Head of caudate nucleus (tissue), 42 donors: ENCODE measurements around the gene C2CD2.
A peak's percentile ranks its signal among the peaks of the same experiment; 100 is the strongest.

Experiments
- DNase-seq, 42 donors: peaks; one replicate each; pipeline versions ENCODE4 v3.0.0 to v3.0.0-alpha.2; 2020 to 2021; ENCODE audit warnings: mixed read lengths in 7 of 42
- intact Hi-C: fragments of 100-400 bp; cut with DNase I; formaldehyde crosslinking; loops from one replicate; pipeline ENCODE4 v1.15.0; 2022

C2CD2 gene

DNA sequence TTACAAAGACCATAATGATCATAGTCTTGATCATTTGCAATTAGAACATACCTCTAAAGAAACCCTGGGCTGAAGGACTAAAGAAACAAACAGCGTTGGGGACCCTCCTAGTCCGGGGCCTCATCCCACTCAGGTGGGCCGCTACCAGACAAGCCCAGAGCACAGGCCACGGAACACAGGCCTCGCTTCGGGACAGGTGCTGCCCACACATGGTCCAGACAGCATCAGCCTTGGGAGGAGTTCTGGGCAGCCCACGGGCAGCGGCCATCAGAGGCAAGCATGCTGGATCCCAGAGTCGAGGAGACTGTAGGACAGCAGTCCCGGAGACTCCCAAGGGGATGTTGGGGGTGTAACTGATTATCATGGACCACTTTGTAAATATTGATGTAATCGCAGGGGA is 4.9 kb downstream of the C2CD2 start:
- DNase-seq: no peak
- intact Hi-C loops: loop anchor here (5.0 kb wide), 1 partner anchor 72 kb away; the partner anchor contains the start of gene PRDM15

DNA sequence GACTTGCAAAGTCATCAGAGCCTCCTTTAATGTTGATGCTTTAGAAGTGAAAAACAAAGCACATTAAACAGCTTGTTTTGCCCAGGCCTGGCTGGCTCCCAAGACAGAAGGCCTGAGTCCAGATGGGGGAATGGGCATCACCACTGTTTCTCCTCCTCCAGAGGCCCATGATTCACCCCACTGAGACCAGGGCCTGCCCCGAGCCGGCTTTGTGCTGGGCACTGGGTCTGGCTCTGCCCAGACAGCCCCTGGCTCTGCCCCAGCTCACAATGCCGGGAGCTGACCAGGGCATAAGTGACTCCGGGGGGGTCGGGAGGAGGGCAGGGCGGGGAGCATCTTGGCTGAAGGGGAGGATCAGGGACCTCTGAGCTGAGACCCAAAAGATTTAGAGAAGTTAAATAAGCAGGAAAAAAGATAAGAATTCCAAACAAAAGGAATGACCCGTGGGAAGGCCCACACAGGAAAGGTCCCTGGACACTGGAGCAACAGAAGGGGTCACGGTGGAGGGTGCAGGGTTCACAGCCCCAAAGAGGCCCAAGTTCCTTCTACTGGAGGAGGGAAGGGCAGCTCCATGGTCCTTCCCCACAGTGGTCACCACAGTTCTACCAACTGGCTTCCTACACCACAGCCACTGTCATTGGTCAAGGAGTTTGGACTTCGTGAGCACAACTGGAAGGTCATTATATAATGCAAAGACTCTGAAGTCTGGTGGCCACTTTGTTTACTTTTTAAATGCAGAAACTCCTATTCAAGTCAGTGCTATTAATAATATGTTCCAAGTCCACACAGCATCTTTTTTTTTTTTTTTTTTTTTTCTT is 5.5 kb downstream of the C2CD2 start:
- intact Hi-C loops: loop anchor here (5.0 kb wide), 1 partner anchor 71 kb away; the partner anchor contains the start of gene PRDM15
- peak in 41 of 42 donors; percentile 56 to 96 (median 84) for DNase-seq

DNA sequence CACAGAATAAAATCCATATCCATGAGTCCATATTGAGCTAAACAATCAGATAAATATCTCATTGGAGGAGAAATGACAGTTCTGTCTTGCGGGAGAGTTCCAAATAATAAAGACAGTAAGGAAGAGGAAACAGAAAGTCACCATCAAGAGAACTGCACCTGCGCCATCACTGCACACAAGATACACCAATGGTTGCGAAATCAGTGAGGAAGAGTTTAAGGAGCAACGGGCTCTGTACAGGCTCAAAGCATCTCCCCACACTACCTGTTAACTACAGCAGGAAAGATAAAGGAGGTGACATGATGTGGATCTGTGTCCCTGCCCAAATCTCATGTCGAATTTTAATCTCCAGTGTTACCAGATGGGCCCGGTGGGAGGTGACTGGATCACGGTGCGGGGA is 7.8 kb downstream of the C2CD2 start:
- intact Hi-C loops: loop anchor here (5.0 kb wide), 1 partner anchor 69 kb away; the partner anchor contains the start of gene PRDM15

DNA sequence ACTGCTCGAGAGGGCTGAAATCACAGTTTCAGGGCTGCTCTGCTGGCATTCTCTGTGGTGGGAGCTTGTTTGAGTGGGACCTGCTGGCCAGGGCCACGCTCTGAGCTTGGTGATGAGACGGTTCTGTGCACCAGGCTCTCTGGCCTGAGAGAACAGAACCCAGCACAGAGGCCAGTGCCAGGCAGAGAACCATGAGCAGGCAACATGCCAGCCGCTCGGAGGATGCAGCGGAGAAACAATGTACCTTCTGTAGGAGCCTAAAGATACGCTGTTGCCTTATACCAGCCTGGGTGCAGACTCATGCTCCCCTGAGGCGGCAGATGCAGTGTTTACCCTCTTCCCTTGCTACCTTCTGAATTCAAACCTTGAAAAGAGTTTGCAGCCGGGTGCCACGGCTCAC is 10.0 kb downstream of the C2CD2 start:
- DNase-seq: peak in 40 of 42 donors; percentile 40 to 87 (median 72)
- intact Hi-C loops: no loop called here

More for the DNA sequence above, 7.8 kb downstream of the C2CD2 start:
- DNase-seq: peak in 1 of 42 donors; percentile 28

DNA sequence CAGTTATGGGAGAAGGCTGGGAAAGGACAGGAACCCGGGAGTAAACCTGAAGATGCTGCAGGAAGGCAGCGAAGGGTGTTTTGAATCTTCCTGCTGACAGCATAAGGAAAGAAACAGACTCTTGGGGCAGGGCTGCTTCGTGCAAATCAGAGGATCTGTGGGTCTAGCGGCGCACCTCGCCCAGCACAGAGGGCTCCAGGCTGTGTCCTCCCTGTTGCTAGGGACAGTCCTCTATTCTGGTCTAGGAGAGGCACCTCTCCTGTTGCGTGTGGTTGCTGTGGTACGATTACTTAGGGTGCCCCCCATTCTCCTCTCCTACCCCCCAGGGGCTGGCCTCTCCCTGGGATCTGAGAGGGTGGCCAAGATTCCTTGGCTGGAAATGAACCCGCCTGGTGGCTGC is 11.4 kb downstream of the C2CD2 start:
- intact Hi-C loops: no loop called here
- peak in 1 of 42 donors; percentile 14 for DNase-seq

DNA sequence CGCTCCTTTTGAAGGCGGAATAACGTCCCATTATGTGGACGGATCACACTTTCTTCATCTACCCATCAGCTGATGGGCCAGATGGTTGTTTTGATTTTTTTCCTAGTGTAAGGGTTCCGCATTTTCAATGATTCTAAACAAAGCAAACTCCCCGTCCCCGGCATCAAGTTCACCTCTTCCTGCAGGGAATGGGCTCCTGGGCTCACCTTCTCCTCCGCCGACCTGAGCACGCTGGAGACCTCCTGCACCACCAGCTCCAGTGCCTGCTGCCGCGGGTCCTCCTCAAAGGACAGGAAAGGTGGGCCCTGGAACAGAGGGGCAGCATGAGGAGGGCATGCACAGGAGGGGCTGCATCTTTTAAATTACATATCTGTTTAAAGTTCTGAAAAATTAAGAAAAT is 11.9 kb downstream of the C2CD2 start:
- DNase-seq: peak in 1 of 42 donors; percentile 20
- intact Hi-C loops: no loop called here

DNA sequence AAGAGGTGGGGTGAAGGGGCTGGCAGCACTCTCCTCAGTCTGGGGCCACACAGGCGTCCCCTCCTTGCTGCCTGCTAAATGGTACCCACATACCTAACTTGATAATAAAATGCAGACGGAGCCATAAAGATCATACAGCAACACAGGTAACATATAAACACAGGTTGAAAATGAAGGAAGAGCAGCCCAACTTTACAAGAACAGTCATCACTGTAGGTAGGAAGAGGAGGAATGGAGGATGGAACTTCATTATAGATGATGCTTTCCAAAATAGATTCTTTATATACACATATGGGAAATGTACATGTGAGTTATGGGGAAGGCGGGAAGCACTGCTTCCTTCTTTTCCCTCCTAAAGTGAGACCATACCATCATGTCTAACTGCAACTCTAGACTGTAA is 13.4 kb downstream of the C2CD2 start:
- DNase-seq: no peak

DNA sequence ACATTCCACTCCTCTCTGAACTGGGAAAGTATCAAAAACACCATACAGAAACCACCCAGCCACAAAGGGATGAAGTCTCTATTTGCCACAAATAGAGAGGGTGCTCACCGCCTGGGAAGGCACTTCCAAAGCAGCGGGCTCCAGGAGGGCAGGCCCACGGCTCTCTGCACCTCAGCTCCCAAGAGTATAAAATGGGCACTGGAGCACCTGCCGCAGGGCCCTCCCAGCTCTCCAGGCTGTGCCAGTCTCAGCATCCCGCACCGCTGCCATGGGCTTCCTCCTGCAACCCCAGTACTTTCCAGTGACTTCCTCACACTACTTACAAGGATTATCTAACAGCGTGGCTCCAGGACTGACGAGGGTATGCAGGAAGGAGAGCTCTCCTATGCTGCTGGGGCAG is 14.4 kb downstream of the C2CD2 start:
- peak in 1 of 42 donors; percentile 29 for DNase-seq
- intact Hi-C loops: no loop called here

More for the DNA sequence above, 13.4 kb downstream of the C2CD2 start:
- intact Hi-C loops: no loop called here

DNA sequence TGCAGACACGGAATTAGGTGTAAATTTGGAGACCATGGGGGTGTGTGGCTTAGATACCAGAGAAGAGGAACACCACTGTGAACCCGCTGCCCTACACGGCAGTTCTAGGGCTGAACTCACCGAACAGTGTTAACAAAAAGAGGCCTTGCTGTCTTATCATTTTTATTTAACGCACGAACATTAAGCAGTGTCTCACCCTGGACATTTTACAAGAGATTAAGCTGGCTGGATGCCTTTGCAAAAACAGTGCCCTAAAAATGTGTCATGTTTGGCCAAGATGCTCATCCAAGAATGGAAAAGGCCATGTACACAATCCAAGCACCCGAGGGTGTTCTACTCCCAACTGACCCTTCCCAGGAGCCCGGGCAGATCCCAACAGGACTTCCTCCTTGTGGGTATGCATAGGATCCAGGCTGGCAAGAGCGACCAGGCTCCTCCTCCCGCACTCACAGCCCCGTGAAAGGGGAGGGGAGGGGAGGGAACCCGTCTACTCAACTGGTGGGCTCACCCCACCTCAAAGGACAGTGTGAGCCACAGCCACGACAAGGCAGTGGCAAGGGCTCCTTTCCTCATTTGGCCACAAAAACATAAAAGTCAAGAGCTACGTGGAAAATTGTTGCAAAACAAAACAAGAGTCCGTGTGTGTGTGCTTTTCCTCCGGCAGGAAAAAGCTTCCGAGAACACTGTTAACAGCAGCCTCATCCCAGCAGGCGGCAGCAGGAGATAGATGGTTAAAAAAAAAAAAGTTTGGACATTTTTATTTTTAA is 20.3 kb downstream of the C2CD2 start:
- no peak for DNase-seq
- intact Hi-C loops: no loop called here

DNA sequence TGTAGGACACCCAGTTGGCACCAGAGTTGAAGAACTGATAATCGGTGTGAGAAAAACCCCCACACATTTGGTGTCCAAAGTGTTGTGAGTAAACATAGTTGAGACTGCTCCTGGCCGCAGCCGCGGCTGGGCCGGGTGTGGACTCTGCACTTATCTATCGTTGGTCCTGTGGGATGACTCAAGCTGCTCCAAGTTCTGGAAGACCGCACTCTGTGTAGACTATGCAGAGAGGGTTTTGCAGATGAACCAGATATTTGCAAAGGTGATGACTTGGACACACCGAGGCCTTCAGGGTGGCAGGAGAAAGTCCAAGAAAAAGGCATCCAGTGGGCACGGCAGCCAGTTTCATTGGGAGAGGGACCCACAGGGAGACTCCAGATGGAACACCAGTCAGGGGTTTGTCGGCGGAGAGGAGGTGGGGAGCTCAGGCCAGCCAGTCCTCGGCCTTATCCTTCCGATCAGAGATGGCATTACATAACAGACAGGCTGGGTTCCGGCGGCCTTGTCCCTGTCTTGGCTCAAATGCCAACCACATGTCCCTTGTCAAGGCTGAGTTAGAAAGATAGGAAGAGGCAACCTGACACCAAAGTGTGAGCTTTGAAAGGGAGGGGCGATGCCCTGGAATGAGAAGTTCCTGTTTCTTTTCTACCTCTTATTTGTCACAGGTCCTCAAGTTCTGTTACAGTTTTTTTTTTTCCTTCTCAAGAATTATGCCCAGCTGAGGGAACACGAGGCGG is 21.1 kb downstream of the C2CD2 start:
- DNase-seq: no peak
- intact Hi-C loops: no loop called here

DNA sequence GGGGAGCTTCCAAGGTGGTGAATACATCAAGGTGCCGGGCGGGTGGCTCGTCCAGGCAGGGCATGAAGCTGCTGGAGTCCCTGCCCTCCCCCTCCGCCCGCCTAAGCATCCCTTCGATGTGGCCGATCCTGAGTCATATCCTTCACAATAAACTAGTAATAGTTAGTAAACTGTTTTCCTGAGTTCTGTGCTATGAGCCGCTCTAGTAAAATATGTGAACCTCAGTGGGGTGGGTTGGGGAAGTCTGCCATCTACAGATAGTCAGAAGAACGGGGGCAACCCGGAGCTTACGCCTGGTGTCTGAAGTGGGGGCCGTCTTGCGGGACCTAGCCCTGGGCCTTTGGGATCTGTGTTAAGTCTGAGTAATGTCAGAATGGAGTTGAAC is 21.6 kb downstream of the C2CD2 start:
- no peak for DNase-seq
- intact Hi-C loops: no loop called here

DNA sequence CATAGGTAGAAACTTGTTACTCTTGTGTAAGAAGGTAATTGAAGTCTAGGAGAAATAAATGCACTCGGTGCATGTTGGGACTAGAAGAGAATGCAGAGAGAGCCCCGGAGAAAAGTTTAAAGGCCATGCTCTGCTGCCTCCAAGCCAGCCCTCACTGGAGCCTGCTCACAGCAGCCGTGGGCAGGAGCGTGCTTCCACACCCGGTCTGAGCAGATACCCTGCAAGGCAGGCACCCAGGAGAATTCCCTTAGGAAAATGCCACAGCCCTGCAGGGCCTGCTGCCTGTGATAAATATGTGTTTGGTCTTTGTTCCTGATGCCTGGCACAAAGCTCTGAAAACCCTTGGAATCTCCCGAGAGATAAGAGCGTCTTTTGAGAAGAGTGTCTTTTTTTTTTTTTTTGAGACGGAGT is 22.8 kb downstream of the C2CD2 start:
- DNase-seq: no peak
- intact Hi-C loops: no loop called here

DNA sequence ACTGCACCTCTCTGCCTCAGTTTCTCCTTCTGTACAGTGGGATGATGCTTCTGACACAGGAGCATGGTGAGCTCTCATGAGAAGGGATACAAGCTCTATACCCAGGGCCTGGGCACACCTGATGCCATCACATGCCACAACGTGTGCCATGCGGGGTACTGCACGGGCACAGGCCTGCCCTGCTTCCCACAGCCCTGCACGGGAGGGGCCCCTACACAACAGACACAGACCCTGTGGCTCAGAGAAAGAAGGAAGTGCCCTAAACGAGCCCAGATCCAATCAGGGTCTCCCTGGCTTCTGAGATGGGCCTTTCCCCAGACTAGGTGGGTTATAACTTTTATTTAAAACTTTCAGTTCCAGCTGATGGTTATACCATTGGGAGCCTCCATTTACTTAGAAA is 24.6 kb downstream of the C2CD2 start:
- intact Hi-C loops: no loop called here
- DNase-seq: no peak

DNA sequence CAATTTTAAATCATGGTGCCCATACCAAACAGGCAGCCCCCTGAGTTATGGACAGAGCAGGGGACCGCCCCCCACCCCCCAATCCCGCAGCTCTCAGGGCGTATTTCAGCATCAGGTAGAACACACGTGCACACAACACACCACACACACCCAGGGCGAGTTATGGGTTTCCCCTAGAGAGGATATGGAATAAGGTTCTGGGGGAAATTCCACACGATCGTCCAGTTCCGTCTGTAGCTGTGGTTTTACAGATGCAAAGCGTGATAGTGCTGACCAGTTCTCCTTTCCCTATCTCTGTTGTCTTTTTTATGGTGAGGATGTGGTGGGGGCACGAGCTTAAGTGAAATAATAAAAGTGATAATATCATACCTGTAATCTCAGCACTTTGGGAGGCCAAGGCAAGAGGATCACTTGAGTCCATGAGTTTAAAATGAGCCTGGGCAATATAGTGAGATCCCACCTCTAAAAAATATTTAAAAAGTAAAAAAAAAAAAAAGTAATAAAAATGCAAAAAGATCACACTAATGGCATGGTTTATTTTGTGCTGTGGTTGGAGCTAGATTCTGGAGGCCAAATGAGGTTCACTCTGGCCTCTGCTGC is 25.1 kb downstream of the C2CD2 start:
- intact Hi-C loops: no loop called here
- no peak for DNase-seq

DNA sequence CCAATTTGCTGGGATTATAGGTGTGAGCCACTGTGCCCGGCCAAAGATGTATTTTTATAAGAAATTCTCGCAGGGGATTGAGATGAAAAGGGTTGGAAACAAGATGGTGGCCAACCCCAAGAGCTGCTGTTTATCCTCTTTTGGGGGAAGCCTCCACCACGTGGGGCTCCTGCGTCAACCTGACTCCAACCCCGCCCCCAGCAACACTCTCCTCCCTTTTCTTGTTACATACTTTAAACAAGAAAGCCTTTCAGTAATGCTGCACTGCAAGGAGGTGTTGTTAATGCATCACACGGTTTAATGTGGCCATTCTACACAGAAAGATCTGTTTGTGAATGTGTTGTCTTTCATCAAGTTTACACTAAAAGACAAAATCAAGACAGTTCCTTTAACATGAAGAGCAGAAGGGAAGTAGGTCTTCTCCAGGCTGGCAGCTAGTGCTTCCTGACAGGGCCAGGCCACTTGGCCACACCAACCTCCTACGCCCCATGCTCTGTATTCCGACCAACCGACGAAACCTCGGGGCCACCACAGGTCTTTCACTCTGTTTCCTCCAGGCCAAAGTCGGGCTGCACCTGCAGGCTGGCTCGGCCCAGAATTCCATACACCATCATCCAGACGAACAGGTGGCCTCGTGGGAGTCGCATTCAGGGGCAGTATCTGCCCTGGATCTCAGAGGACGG is 25.9 kb downstream of the C2CD2 start:
- peak in 1 of 42 donors; percentile 43 for DNase-seq
- intact Hi-C loops: no loop called here

DNA sequence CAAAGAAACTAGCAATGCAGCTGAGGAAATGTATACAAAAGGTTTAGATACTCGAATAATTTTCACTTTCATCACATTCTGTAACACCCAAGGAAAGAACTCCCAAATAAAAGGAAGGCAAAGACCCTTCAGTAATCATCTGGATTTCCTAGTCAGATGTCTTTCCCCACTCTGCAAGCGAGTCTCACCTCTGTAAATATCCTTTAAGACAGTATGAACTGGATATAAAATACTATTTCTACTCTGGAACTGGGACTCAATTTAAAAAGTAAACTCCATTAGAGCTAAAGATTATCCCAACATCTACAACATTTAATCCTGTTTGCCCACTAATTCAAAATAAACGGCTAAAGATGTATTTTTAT is 27.0 kb downstream of the C2CD2 start:
- DNase-seq: no peak
- intact Hi-C loops: no loop called here

DNA sequence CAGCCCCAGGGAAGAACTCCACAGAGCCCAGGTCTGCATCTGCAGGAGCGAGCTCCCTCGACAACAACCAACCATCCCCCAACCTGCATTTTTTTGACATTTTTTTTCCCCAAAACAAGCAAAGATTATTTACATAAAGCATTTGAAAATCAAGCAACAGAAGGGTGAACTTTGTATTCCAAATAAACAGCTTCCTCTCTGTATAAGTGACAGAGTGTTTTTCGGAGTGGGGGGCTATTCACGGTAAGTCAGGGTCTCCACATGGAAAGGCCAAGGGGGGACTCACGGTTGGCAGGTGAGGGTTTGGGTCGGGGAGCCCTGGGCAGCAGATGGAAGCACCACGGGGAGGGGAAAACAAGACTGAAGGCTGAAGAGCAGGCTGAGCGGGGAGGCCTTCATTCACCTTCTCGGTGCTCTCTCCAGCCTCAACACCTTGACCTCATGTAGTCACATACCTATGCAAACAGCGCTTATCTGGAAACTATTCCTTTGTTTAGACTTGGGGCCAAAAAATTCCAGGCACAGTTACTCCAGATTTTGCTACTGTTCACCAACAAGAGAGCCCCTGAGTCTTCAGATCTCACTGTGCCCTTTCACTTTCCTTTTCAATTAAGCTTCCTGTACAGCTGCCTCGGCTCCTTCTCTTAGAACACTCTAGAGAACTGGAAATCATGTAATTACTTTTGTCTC is 27.6 kb downstream of the C2CD2 start:
- peak in 1 of 42 donors; percentile 24 for DNase-seq
- intact Hi-C loops: no loop called here

DNA sequence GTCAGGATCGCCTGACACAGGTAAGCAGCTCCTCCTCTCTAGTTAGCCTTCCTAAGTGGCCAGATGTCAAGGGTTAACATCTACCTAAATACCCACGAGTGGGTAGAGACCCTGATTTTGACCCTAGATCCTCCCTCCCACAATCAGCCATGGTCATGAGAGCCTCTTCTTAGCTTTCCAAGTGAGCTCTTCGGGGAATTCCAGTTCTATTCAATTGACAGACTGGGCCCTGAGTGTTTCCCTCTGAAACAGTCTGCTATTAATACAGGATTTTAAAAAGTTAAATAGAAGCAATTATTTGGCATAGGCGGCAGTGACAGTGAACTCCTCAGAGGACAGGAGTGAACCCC is 28.1 kb downstream of the C2CD2 start:
- DNase-seq: no peak
- intact Hi-C loops: no loop called here
